NOMO-1 treated with dmso at 0.1 percent for 144 hours (cell line): Measurements from ENCODE around the gene GLRA2.

Experiments used
- DNase-seq: peaks from one replicate; lab custom pipeline; 2025; ENCODE audit not compliant: unreplicated experiment; lab: John Stamatoyannopoulos, UW

The GLRA2 gene

GRCh38 chrX:14529290-14529989 is at the start of gene GLRA2:
Gene GLRA2, plus strand, starts transcription at chrX:14529536. Its CDS starts 522 bp downstream, at chrX:14530058.
- DNase-seq: no peak

DNA sequence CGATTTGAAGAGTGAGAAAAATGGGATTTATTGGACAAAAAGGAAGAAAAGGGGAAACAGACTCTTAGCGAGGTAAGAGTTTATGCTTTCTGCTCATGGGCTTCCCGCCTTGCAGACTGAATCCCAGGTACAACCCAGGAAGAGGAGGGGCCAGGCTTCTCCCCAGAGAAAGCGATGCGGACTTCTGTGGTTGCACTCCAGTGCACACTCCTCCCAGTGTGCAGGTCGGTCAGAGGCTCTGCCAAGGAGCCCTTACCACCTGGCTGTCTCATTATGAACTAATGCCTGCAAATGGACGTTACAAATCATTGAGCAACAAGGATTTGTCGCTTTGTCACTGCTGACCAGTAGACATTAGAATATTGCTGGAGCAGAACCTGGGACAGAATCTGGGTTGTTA is 39.9 kb upstream of the GLRA2 start:
- no peak for DNase-seq

GRCh38 chrX:14491689-14492088 is 37.6 kb upstream of the GLRA2 start:
- DNase-seq: no peak

- DNase-seq: no peak
These were observed 32.7 kb upstream of the GLRA2 start for GRCh38 chrX:14496674-14497073.

DNA sequence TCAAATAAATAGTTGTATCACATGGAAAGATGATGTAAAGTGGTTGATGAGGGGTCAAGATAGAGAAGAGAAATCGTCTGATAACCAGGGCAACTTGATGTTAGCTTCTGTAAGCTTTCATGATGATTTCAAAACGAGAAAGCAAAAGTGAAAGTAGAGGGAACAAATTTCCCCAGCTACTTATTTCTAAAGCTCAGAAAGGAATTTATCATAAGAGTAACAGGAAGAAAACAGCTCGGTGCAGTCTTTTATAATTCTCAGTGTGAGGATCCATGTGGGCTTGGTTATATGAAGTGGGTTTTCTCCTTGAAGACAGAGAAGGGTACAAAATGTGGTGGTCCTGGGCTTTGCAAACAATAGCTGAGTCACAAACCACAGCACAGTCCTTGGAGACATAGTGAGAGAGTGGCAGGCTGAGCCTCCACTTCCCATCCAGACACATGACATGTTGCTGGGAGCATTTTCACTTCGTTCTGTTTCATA is 32.1 kb upstream of the GLRA2 start:
- DNase-seq: no peak

DNA sequence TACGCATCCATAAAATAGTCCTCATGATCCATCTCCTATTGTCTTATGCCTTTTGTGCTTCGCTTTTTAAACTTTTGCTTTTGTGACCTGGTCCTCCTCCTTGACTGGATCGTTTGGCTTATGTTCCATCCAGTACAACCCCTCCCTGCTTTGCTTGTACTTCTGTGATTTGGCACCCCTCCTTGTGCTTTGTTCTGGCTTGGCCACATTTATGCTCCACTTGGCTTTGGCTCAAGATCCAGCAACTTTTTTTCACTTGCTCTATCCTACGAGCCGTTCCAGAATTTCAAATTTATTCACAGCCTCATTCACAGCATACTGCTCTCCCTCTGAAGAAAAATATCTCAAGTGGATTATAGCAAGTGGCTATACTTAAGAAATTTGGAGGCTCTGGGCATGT is 28.0 kb upstream of the GLRA2 start:
- DNase-seq: no peak

- DNase-seq: no peak
These were observed 24.3 kb upstream of the GLRA2 start for GRCh38 chrX:14504960-14505538.

- DNase-seq: no peak
These were observed 23.7 kb upstream of the GLRA2 start for GRCh38 chrX:14505648-14506047.

DNA sequence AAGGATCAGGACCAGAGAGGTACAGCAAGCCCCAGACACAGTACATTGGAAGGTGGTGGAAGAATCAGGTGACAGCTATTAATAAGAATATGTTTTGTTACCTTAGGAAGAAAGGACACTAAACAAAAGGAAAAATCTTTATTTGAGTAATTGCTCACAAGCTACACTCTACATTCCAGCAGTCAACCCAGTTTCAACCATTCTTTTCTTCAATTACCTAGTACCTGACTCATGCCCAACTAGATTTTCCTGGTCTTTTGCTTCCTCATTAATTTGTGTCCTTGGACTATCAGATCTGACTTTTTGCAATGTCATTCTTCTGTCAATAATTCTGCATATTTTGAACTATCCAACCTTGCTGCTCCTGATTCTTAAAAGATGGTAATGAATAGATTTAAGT is 22.5 kb upstream of the GLRA2 start:
- no peak for DNase-seq

DNA sequence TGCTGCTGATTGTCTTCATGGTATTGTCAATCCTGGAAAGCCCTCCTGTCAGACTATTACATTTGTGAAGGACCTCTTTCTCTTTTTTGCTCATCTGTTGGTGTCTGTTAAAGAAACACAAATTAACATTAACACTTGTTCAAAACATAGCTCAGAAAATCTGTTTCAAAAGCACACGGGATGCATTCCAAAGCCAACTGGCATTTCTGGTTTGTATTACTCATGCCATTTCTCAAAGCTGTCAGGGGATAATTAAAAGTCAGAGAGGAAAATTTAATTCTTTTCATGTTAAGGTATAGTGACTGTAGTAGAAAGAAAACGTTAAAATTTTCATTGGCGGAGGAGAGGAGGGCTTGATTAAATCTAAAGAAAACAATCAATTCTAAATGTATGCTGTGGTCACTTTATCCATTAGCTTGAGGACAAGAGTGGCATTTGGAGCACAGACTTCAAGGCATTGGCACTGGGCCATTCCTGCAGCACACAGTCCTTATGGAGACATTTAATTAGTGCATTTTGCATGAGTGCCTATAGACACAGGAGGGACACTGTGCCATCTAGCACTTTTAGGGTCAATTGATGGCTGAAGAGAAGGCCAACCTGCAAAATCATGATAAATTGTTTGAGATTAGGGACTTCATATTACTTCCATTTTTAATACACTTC is 21.2 kb upstream of the GLRA2 start:
- no peak for DNase-seq

GRCh38 chrX:14509325-14510057 is 19.8 kb upstream of the GLRA2 start:
- DNase-seq: no peak

GRCh38 chrX:14528629-14529289 is 577 bp upstream of the GLRA2 start:
- no peak for DNase-seq

- DNase-seq: no peak
These were observed 4.5 kb downstream of the GLRA2 start for GRCh38 chrX:14533867-14534266.

DNA sequence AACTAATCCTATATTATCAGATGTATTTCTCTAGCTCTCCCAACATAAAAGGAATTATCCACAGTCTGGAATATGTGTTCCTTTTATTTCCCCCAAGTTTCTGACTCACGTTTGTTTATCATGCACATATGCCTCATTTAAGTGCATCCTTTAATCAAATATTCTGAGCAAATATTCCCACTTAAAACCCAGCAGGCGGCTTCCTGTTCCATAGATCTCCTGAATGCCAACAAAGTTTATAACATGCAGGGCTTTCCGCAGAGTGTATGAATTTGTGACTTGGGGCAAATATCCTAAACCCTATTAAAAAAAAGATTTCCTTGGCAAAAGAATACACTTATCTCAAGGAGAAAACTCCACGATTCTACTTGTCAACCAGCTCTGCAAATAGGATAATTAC is 16.9 kb downstream of the GLRA2 start:
- no peak for DNase-seq

DNA sequence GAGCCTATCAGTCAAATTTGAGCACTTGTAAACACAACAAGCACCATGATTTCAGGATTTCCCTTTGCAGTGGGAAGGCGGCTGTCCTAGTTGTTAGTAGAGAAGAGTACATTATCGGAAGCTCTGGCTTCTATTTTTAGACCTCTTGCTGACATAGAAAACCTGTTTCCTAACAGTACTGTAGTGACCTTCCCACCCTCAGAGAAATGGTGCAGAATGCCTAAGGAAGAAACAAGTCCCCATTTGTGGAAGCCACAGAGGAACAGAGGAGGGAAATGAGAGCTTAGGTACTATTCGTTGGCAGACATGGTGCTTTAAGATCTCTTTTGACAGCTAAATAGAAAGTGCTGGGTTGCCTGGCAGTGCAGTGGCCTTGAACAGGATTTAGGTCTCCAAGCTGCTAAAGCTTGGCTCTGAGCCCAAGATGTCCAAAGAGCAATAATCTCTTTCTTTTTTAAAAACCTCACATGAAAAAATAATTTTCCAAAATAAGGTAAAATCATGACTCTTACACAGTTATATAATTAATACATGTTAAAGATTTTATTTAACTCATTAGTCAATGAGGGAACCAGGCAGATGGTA is 24.9 kb downstream of the GLRA2 start:
- DNase-seq: no peak

GRCh38 chrX:14564058-14564457 is 34.7 kb downstream of the GLRA2 start:
- DNase-seq: no peak

GRCh38 chrX:14573161-14573560 is 43.8 kb downstream of the GLRA2 start:
- DNase-seq: no peak

- no peak for DNase-seq
These were observed 51.7 kb downstream of the GLRA2 start for GRCh38 chrX:14581081-14581480.

GRCh38 chrX:14584548-14584947 is 55.2 kb downstream of the GLRA2 start:
- DNase-seq: no peak

- DNase-seq: no peak
These were observed 60.9 kb downstream of the GLRA2 start for GRCh38 chrX:14590216-14590615.
